Omental fat pad (tissue), 4 donors: ENCODE measurements around the gene HDGFL3. TPM values are rescaled to one million over a fixed set of nuclear protein-coding genes. Genes with fewer than 3 reads are reported as not detected.

Source experiments
- ATAC-seq: fragments of 150-250 bp; one replicate; pipeline ENCODE4 v1.9.1; 2016; ENCODE audit warnings: mild to moderate bottlenecking, moderate library complexity; ENCODE audit not compliant: low FRiP score
- DNase-seq: peaks from one replicate; pipeline ENCODE4 v3.0.0-alpha.2; 2019; ENCODE audit warnings: low spot score
- total RNA-seq, 4 donors: library from RNA; depleted of rRNA; stranded (reverse); fragments of >200 nt; gene quantifications; one replicate each; pipeline ENCODE4 v1.1.0, GENCODE V29; 2016
- TF ChIP-seq, protein P1 (sequence below), 3 donors: fragments of 450-650 bp; IDR thresholded peaks; one replicate each; pipeline ENCODE4 v1.5.1; 2016 to 2017; ENCODE audit warnings: antibody characterized with exemption in 3 of 3, mild to moderate bottlenecking in 3 of 3, moderate library complexity in 2 of 3

The HDGFL3 gene
- total RNA-seq, 4 donors from 2014 or later, result 16.0 to 40.7 (median 29.5) TPM

DNA sequence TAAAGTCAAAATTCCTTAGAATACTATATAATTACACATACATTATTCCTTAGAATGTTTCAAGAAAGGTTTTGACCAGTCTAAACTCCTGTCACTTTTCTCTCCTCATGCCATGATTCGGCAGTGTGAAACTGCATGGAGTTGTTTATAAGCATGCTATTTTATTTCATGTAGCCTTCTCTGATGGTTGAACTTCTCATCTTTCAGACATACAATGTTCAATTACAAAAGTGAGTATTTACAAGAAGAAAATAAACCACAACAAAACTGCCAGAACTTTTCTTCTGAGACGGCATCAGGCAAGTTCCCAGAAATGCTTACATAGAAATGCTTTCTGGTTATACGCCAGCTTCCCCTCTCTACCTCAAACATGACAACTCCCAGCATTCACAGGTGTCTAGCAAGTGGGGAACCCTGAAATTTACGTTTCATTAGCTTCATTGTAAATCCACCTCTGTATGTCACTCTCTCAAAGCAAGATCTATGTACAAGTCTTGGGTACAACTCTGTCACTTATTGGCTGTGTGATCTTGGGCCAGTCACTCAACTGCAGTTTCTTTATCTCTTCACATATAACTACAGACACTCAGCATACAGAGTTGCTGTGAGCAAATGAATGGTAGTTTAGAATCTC is 42.7 kb downstream of the HDGFL3 start:
- TF ChIP-seq, protein P1, sequence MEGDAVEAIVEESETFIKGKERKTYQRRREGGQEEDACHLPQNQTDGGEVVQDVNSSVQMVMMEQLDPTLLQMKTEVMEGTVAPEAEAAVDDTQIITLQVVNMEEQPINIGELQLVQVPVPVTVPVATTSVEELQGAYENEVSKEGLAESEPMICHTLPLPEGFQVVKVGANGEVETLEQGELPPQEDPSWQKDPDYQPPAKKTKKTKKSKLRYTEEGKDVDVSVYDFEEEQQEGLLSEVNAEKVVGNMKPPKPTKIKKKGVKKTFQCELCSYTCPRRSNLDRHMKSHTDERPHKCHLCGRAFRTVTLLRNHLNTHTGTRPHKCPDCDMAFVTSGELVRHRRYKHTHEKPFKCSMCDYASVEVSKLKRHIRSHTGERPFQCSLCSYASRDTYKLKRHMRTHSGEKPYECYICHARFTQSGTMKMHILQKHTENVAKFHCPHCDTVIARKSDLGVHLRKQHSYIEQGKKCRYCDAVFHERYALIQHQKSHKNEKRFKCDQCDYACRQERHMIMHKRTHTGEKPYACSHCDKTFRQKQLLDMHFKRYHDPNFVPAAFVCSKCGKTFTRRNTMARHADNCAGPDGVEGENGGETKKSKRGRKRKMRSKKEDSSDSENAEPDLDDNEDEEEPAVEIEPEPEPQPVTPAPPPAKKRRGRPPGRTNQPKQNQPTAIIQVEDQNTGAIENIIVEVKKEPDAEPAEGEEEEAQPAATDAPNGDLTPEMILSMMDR (IDR thresholded peaks at IDR 0.05), result no peak
- DNase-seq (no peak), ATAC-seq (no peak)

DNA sequence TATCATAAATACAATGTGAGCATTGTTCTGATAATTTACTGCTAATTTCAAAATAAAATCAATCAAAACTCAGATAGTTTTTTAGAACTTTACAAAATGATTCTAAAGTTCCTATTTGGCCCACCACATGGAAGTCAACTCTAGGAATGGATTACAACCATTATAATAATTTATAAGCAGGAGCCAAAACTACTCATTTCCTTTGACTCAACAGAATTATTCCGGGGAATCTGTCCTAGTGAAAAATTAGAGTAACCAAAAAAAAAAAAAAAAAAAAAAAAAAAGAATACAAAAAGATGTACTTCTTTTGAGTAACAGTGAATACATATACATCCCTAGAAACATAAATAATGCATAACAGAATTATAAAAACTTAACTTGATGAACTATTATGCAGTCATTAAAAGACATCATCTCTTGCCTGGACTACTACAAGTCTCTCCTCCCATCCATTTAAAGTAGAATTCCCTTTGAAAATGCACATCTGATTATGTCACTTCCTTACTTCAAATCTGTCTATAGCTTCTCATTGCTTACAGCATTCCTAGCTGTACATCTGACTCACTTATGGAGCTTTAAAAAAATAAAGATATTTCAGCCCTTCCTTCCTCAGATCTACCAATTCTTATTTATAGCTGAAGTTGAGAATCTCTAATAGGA is 43.4 kb downstream of the HDGFL3 start:
- TF ChIP-seq, protein P1 (IDR thresholded peaks at IDR 0.05), result no peak
- DNase-seq (no peak), ATAC-seq (no peak)

DNA sequence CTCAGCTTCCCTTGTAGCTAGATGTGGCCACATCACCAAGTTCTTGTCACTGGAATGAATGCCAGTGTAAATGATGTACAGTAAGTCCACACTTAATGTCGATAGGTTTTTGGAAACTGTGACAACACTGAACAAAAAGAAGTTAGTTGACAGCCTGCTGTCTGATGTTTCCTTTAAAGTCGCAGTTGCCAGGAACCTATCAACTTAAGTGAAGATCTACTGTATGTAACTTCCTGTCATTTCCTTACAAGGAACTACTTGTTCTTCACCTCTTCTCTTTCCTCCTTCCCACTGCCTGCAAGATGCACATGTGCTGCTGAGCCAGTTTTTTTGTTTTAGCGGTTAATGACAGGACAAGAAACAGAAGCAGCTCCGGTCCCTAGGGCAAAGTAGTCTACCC is 44.6 kb downstream of the HDGFL3 start:
- TF ChIP-seq, protein P1 (IDR thresholded peaks at IDR 0.05), result no peak
- DNase-seq, result no peak
- no peak for ATAC-seq

DNA sequence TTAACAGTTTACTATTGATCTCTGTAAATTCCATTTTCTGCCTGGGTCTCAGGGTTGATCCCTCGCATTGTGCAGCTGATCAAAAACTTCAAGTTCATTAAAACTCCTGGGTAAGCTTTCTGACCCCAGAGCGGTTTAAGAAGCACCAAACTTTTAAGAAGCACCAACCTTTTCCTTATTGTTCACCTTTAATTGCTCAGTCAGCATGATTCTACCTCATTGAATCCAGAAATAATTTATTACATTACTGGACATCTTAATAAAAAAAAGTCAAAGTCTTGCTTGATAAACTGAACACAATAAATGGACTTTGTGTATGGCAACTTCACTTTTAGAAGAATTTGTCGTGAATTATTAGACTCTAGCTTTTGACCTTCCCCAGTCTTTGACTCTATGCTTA is 46.9 kb downstream of the HDGFL3 start:
- ATAC-seq, result no peak
- TF ChIP-seq, protein P1 (IDR thresholded peaks at IDR 0.05), result no peak

DNA sequence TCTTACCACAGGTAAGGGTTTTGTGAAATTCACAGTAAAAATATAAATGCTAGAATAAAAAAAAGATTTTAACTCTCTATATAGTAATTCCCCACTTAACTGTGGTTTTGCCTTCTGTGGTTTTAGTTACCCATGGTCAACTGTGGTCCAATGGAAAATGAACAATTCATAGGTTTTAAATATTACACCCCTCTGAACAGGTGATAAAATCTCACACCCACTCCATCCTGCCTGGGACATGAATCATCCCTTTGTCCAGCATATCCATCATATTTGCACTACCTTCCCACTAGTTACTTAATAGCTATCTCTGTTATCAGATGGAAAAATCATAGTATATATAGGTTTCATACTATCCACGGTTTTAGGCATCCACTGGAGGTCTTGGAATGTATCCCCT is 49.2 kb downstream of the HDGFL3 start:
- DNase-seq, result no peak
- TF ChIP-seq, protein P1 (IDR thresholded peaks at IDR 0.05), result no peak
- ATAC-seq, result no peak

More for the DNA sequence above, 46.9 kb downstream of the HDGFL3 start:
- no peak for DNase-seq

DNA sequence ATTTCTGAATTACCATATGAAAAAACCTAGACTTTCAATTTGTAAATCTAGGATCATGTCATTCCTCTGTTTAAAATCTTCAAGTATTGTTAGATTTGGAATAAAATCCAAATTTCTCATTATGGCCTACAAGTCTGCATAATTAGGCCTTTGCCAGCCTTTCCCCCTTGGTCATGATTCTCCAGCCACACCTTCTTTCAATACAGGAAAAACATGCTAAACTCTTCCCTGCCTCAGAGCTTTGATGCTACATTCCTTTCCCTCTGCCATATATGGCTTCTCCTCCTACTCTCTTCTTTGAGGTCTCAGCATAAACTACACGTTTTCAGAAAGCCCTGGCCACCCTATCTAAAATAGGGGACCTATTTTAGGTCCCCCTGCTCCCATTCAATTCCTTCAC is 51.7 kb downstream of the HDGFL3 start:
- DNase-seq (no peak), ATAC-seq (no peak)
- TF ChIP-seq, protein P1 (IDR thresholded peaks at IDR 0.05), result no peak

DNA sequence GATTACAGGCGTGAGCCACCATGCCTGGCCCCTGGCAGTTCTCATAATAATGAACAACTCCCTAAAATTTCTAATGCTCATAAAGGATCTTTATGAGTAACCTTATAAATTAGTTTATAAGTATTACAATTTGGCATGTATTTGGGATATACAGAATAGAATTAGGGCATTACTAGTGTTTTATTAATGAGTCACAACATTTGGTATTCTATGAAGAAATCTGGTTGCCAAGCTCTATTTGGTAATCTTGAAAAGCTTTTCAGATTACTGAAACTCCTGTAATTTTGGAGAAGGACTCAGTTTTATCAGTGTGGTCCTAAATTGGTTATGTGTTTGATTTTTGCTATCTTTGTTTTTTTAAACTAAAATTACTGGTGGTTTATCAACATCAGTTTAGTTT is 54.3 kb downstream of the HDGFL3 start:
- TF ChIP-seq, protein P1 (IDR thresholded peaks at IDR 0.05), result no peak
- ATAC-seq, result no peak
- no peak for DNase-seq
